GM18508 (cell line): ENCODE results near the gene ADD1.

Experiments
- ATAC-seq: cut with Tn5 transposase; IDR thresholded peaks from one replicate; pipeline ENCODE4 v1.9.1; 2021; ENCODE audit warnings: moderate number of reproducible peaks; ENCODE audit not compliant: insufficient read depth, unreplicated experiment

The ADD1 gene

GRCh38 chr4:2820216-2820982 is 23.2 kb upstream of the ADD1 start:
- ATAC-seq: no peak

- no peak for ATAC-seq
These were observed 21.0 kb upstream of the ADD1 start for GRCh38 chr4:2822461-2823300.

- no peak for ATAC-seq
These were observed 20.4 kb upstream of the ADD1 start for GRCh38 chr4:2823301-2823670.

- ATAC-seq: no peak
These were observed 19.8 kb upstream of the ADD1 start for GRCh38 chr4:2823671-2824328.

- no peak for ATAC-seq
These were observed 19.3 kb upstream of the ADD1 start for GRCh38 chr4:2824329-2824835.

- ATAC-seq: no peak
These were observed 18.7 kb upstream of the ADD1 start for GRCh38 chr4:2824836-2825381.

GRCh38 chr4:2825740-2826139 is 17.9 kb upstream of the ADD1 start:
- ATAC-seq: no peak

GRCh38 chr4:2827071-2827873 is 16.4 kb upstream of the ADD1 start:
- no peak for ATAC-seq

- ATAC-seq: no peak
These were observed 15.5 kb upstream of the ADD1 start for GRCh38 chr4:2827874-2828751.

GRCh38 chr4:2828758-2829181 is 14.9 kb upstream of the ADD1 start:
- no peak for ATAC-seq

- ATAC-seq: no peak
These were observed 14.2 kb upstream of the ADD1 start for GRCh38 chr4:2829321-2829932.

- no peak for ATAC-seq
These were observed 13.7 kb upstream of the ADD1 start for GRCh38 chr4:2829933-2830451.

GRCh38 chr4:2830632-2831610 is 12.7 kb upstream of the ADD1 start:
- ATAC-seq: no peak

- ATAC-seq: no peak
These were observed 11.9 kb upstream of the ADD1 start for GRCh38 chr4:2831611-2832308.

- ATAC-seq: no peak
These were observed 11.2 kb upstream of the ADD1 start for GRCh38 chr4:2832309-2832980.
